HFFc6 (cell line): ENCODE data around the gene CFAP20DC. TPM values are rescaled to one million over a fixed set of nuclear protein-coding genes. Genes with fewer than 3 reads are reported as not detected.
"Not testable (repeated sequence)": the region's sequence is repeated elsewhere in the genome, so short reads cannot be mapped to it uniquely, and the experiment has no call there.

ENCODE experiments used
- DNase-seq: peaks from one replicate; pipeline ENCODE4 v3.0.0-alpha.2; 2018
- H3K27ac Mint-ChIP-seq: 2 replicates; pipeline ENCODE4 v1.8.0; 2020; ENCODE audit warnings: mild to moderate bottlenecking, mixed read lengths
- H3K27me3 Mint-ChIP-seq: 2 replicates; pipeline ENCODE4 v1.8.0; 2021; ENCODE audit warnings: mild to moderate bottlenecking, moderate library complexity, mixed read lengths; ENCODE audit not compliant: insufficient read depth
- H3K36me3 Mint-ChIP-seq: 2 replicates; pipeline ENCODE4 v1.8.0; 2021; ENCODE audit warnings: low read depth, mixed read lengths
- H3K4me1 Mint-ChIP-seq: 2 replicates; pipeline ENCODE4 v1.8.0; 2020; ENCODE audit warnings: low read depth, mixed read lengths
- H3K4me3 Mint-ChIP-seq: 2 replicates; pipeline ENCODE4 v1.8.0; 2020; ENCODE audit warnings: mild to moderate bottlenecking, moderate library complexity, mixed read lengths
- H3K9me3 Mint-ChIP-seq: 2 replicates; pipeline ENCODE4 v1.8.0; 2020; ENCODE audit warnings: mild to moderate bottlenecking, mixed read lengths
- CTCF ChIP-seq: fragments of 200-600 bp; sonication (generic); IDR thresholded peaks from 2 replicates; pipeline ENCODE4 v1.5.0; 2021; ENCODE audit warnings: antibody characterized with exemption, mild to moderate bottlenecking
- total RNA-seq, 6 experiments: library from RNA; stranded (reverse); fragmentation: NEBNext Ultra II Directional; extraction: Animal tissue kit (Norgen Biotek cat#: 25700); gene quantifications; 2 replicates in 1 of 6; 3 replicates in 5 of 6; pipeline ENCODE4 v1.2.3, GENCODE V29; 2021

Gene CFAP20DC
- total RNA-seq, 6 experiments from 2014 or later, result 1.2 to 2.6 (median 2.1) TPM

- Mint-ChIP-seq H3K9me3 (peaks cover 6% of the 10 kb centered on the region; the same call in 1 of the 2 replicates), H3K4me3 (peak overlapping the region; percentile 61; the same call in 1 of the 2 replicates), H3K36me3 (peaks cover 19% of the 10 kb centered on the region), H3K4me1 (peaks cover 58% of the 10 kb centered on the region), H3K27ac (peak overlapping the region; percentile 85), H3K27me3 (no peaks in the 10 kb centered on the region)
- DNase-seq, result peak; percentile 51
- TF ChIP-seq CTCF, result no peak
These were observed 60.7 kb downstream of the CFAP20DC start for GRCh38 chr3:58989163-58989562.

DNA sequence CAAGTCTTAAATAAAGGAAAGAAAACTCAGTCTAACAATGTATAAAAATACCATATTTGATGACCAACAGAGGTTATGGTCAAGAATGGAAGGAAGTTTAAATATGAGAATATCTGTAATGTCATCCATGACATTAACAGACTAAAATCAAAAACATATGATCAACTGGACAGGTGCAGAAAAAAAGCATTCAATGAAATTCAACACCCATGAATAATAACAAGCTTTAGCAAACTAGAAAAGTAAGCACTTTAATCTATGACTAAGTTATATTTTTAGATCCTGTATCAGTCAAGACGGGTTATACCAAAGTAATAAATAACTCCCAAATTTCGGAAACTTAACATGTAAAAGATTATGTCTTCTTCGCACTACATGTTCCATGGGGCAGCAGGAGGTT is 61.8 kb downstream of the CFAP20DC start:
- Mint-ChIP-seq H3K27ac (peak overlapping the region; percentile 85), H3K4me1 (peaks cover 56% of the 10 kb centered on the region), H3K9me3 (peaks cover 6% of the 10 kb centered on the region; the same call in 1 of the 2 replicates), H3K27me3 (no peaks in the 10 kb centered on the region), H3K4me3 (peak overlapping the region; percentile 51; the same call in 1 of the 2 replicates), H3K36me3 (peaks cover 19% of the 10 kb centered on the region)
- no peak for TF ChIP-seq CTCF
- no peak for DNase-seq

DNA sequence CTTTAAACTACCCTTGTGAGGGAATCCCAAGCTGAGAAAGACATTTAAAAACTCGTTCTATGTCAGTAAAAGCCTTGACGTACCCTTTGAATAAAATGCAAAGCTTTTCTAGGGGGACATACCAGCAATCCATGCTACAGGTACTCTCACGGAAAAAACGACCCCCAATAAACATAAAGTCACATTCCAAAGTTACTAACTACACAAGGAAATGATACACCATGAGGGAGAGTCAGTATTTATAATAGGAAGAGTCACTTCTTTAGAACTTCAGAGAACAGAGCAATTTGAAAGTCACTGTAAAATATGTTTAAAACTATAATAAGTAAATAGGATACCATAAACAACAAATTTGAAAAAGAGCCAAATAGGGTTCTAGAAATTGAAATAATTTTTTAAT is 63.2 kb downstream of the CFAP20DC start:
- H3K27ac Mint-ChIP-seq, result no peak overlapping the region
- H3K4me3 Mint-ChIP-seq, result no peak overlapping the region
- TF ChIP-seq CTCF, result no peak
- H3K4me1 Mint-ChIP-seq, result peaks cover 58% of the 10 kb centered on the region
- no peak for DNase-seq
- H3K27me3 Mint-ChIP-seq, result no peaks in the 10 kb centered on the region
- peaks cover 19% of the 10 kb centered on the region for H3K36me3 Mint-ChIP-seq
- peaks cover 6% of the 10 kb centered on the region; the same call in 1 of the 2 replicates for H3K9me3 Mint-ChIP-seq

GRCh38 chr3:58979840-58980239 is 70.0 kb downstream of the CFAP20DC start:
- no peaks in the 10 kb centered on the region; the same call in 1 of the 2 replicates for H3K27me3 Mint-ChIP-seq
- H3K36me3 Mint-ChIP-seq, result no peaks in the 10 kb centered on the region
- no peak for DNase-seq
- H3K27ac Mint-ChIP-seq, result no peak overlapping the region
- H3K9me3 Mint-ChIP-seq, result no peaks in the 10 kb centered on the region
- H3K4me1 Mint-ChIP-seq, result peaks cover 24% of the 10 kb centered on the region
- no peak overlapping the region for H3K4me3 Mint-ChIP-seq
- TF ChIP-seq CTCF, result no peak

DNA sequence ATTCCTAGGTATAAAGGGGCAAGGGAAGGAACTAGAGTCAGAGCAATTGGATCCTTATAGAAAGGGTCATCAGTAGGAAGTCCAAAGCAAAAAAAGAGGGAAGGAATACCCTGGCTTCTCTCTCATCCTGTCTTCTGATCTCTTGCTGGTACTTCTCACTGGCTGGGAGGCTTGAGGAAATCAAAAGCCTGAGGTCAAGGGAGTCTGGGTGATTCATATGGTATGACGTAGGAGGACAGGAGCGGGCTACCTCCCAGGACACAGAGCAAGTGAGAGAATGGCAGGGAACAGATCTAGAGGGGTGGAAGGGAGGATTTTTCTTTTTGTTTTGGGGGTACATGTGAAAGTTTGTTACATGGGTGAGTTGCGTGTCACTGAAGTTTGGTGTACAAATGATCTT is 76.0 kb downstream of the CFAP20DC start:
- no peaks in the 10 kb centered on the region for H3K36me3 Mint-ChIP-seq
- no peak for TF ChIP-seq CTCF

DNA sequence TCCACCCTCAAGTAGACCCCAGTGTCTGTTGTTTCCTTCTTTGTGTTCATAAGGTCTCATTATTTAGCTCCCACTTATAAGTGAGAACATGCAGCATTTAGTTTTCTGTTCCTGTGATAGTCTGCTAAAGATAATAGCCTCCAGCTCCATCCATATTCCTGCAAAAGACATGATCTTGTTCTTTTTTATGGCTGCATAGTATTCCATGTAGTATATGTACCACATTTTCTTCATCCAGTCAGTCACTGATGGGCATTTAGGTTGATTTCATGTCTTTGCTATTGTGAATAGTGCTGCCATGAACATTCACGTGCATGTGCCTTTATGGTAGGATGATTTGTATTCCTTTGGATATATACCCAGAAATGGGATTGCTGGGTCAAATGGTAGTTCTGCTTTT is 82.0 kb downstream of the CFAP20DC start:
- not testable (repeated sequence) for H3K4me3 Mint-ChIP-seq, DNase-seq, H3K27ac Mint-ChIP-seq, H3K36me3 Mint-ChIP-seq, H3K9me3 Mint-ChIP-seq, H3K27me3 Mint-ChIP-seq
- H3K4me1 Mint-ChIP-seq, result peaks cover 33% of the 10 kb centered on the region

More for the DNA sequence above, 76.0 kb downstream of the CFAP20DC start:
- Mint-ChIP-seq H3K4me3 (no peak overlapping the region), H3K27me3 (no peaks in the 10 kb centered on the region; the same call in 1 of the 2 replicates), H3K27ac (no peak overlapping the region), H3K9me3 (no peaks in the 10 kb centered on the region), H3K4me1 (peaks cover 14% of the 10 kb centered on the region; the same call in 1 of the 2 replicates)
- no peak for DNase-seq
